IMR-90 (cell line): ENCODE results near the gene CLDN10. TPM values are rescaled to one million over a fixed set of nuclear protein-coding genes. Genes with fewer than 3 reads are reported as not detected.
A peak's percentile ranks its signal among the peaks of the same experiment; 100 is the strongest.

Experiments used
- ATAC-seq: fragments of 200-7000 bp; cut with Tn5 transposase; 2 replicates; pipeline ENCODE4 v1.9.1; 2020; ENCODE audit warnings: low read depth, mild to moderate bottlenecking, moderate library complexity
- BruUV-seq: library from RNA; stranded (reverse); fragments of 400-500 nt; replicated peaks from 2 replicates; lab custom pipeline; 2021; lab: Mats Ljungman, UMichigan
- CTCF ChIA-PET: fragments of 300-600 bp; formaldehyde crosslinking; extraction: SDS; loops from one replicate; lab custom pipeline; 2021; ENCODE audit warnings: antibody characterized with exemption; lab: Yijun Ruan, JAX
- POLR2A ChIA-PET: fragments of 300-600 bp; sonication (Branson Sonifier 250); formaldehyde crosslinking; loops from one replicate; lab custom pipeline; 2022; ENCODE audit warnings: antibody characterized with exemption; ENCODE audit not compliant: unreplicated experiment; lab: Charles Lee
- DNase-seq: peaks from one replicate; pipeline ENCODE4 v3.0.0; 2013
- H2AFZ ChIP-seq: replicated peaks from 2 replicates; pipeline ENCODE3; 2013; ENCODE audit warnings: low read length, mild to moderate bottlenecking; ENCODE audit not compliant: poor library complexity
- H2AK5ac ChIP-seq: 2 replicates; pipeline ENCODE4 v1.6.1; 2013; ENCODE audit warnings: low read depth, low read length, inconsistent platforms
- H2AK9ac ChIP-seq: replicated peaks from 2 replicates; pipeline ENCODE3; 2013; ENCODE audit warnings: mild to moderate bottlenecking, low read depth, low read length, moderate library complexity; ENCODE audit not compliant: poor library complexity
- H2BK120ac ChIP-seq: 2 replicates; pipeline ENCODE4 v1.6.1; 2013; ENCODE audit warnings: low read depth, low read length, inconsistent platforms
- H2BK15ac ChIP-seq: 3 replicates; pipeline ENCODE4 v1.6.1; 2013; ENCODE audit warnings: low read depth, low read length, inconsistent platforms
- H2BK20ac ChIP-seq: 2 replicates; pipeline ENCODE4 v1.6.1; 2013; ENCODE audit warnings: low read depth, mild to moderate bottlenecking, inconsistent platforms, low read length, moderate library complexity
- H2BK5ac ChIP-seq: 2 replicates; pipeline ENCODE4 v1.6.1; 2013; ENCODE audit warnings: mild to moderate bottlenecking, low read depth, low read length, inconsistent platforms; ENCODE audit not compliant: poor library complexity, severe bottlenecking
- H3K14ac ChIP-seq: replicated peaks from 2 replicates; pipeline ENCODE4 v1.6.1; 2013; ENCODE audit warnings: low read depth, low read length, inconsistent platforms
- H3K18ac ChIP-seq: 2 replicates; pipeline ENCODE4 v1.6.1; 2013; ENCODE audit warnings: low read depth, low read length, control low read depth
- H3K23ac ChIP-seq: 2 replicates; pipeline ENCODE4 v1.6.1; 2013; ENCODE audit warnings: low read depth, low read length, inconsistent platforms
- H3K27ac ChIP-seq: 2 replicates; pipeline ENCODE4 v1.5.1; 2013; ENCODE audit warnings: mild to moderate bottlenecking, control low read depth, low read length; ENCODE audit not compliant: insufficient read depth
- H3K27me3 ChIP-seq: 2 replicates; pipeline ENCODE4 v1.6.1; 2013; ENCODE audit warnings: low read length; ENCODE audit not compliant: control insufficient read depth, insufficient read depth
- H3K36me3 ChIP-seq: 2 replicates; pipeline ENCODE4 v1.6.1; 2013; ENCODE audit warnings: low read length, mixed read lengths; ENCODE audit not compliant: control insufficient read depth, insufficient read depth
- H3K4ac ChIP-seq: 2 replicates; pipeline ENCODE4 v1.6.1; 2013; ENCODE audit warnings: low read depth, low read length, inconsistent platforms
- H3K4me1 ChIP-seq: 2 replicates; pipeline ENCODE4 v1.6.1; 2013; ENCODE audit warnings: low read length, mixed read lengths; ENCODE audit not compliant: control insufficient read depth, insufficient read depth
- H3K4me2 ChIP-seq: 2 replicates; pipeline ENCODE4 v1.6.1; 2013; ENCODE audit warnings: low read depth, mild to moderate bottlenecking, control low read depth, low read length, moderate library complexity
- H3K4me3 ChIP-seq: 2 replicates; pipeline ENCODE4 v1.5.1; 2013; ENCODE audit warnings: low read depth, mild to moderate bottlenecking, control low read depth, low read length, moderate library complexity; ENCODE audit not compliant: insufficient read depth
- H3K56ac ChIP-seq: 2 replicates; pipeline ENCODE4 v1.6.1; 2013; ENCODE audit warnings: low read length, inconsistent platforms; ENCODE audit not compliant: insufficient read depth; ENCODE audit errors: extremely low read depth
- H3K79me1 ChIP-seq, 2 experiments: 2 replicates each; pipeline ENCODE4 v1.6.1; 2013; ENCODE audit warnings: low read length in 2 of 2, inconsistent platforms in 1 of 2, low read depth in 1 of 2
- H3K9ac ChIP-seq: 2 replicates; pipeline ENCODE4 v1.6.1; 2013; ENCODE audit warnings: low read depth, low read length, control low read depth
- H3K9me1 ChIP-seq: 2 replicates; pipeline ENCODE4 v1.6.1; 2013; ENCODE audit warnings: low read length, inconsistent platforms; ENCODE audit not compliant: insufficient read depth
- H3K9me3 ChIP-seq: 2 replicates; pipeline ENCODE4 v1.6.1; 2013; ENCODE audit warnings: low read length; ENCODE audit not compliant: control insufficient read depth, insufficient read depth
- H4K20me1 ChIP-seq: 2 replicates; pipeline ENCODE4 v1.6.1; 2013; ENCODE audit warnings: low read length, inconsistent platforms; ENCODE audit not compliant: insufficient read depth
- H4K5ac ChIP-seq: 2 replicates; pipeline ENCODE4 v1.6.1; 2013; ENCODE audit warnings: mild to moderate bottlenecking, low read depth, low read length, control low read depth
- H4K8ac ChIP-seq, 2 experiments: 2 replicates each; pipeline ENCODE4 v1.6.1; 2013; ENCODE audit warnings: low read depth in 2 of 2, low read length in 2 of 2, control low read depth in 1 of 2, inconsistent platforms in 1 of 2
- H4K91ac ChIP-seq: 2 replicates; pipeline ENCODE4 v1.6.1; 2013; ENCODE audit warnings: low read depth, low read length, inconsistent platforms; ENCODE audit not compliant: insufficient read depth
- BHLHE40 ChIP-seq: fragments of 150-350 bp; IDR thresholded peaks from 2 replicates; pipeline ENCODE4 v1.6.1; 2016; ENCODE audit warnings: mild to moderate bottlenecking, low read depth, low read length
- CEBPB ChIP-seq: IDR thresholded peaks from 2 replicates; pipeline ENCODE4 v1.6.1; 2012; ENCODE audit warnings: low read depth, low read length, improper control_type of control experiment
- CHD1 ChIP-seq: IDR thresholded peaks from 2 replicates; pipeline ENCODE4 v1.6.1; 2012; ENCODE audit warnings: low read depth, low read length, improper control_type of control experiment
- ELK1 ChIP-seq: fragments of 150-350 bp; IDR thresholded peaks from 2 replicates; pipeline ENCODE4 v1.6.1; 2016; ENCODE audit warnings: low read depth, mild to moderate bottlenecking, low read length, moderate library complexity, borderline replicate concordance
- FOS ChIP-seq: fragments of 150-350 bp; IDR thresholded peaks from 2 replicates; pipeline ENCODE4 v1.6.1; 2016; ENCODE audit warnings: low read depth, low read length
- MAFK ChIP-seq: IDR thresholded peaks from 2 replicates; pipeline ENCODE4 v1.6.1; 2012; ENCODE audit warnings: low read depth, low read length, improper control_type of control experiment
- MAZ ChIP-seq: IDR thresholded peaks from 2 replicates; pipeline ENCODE4 v1.6.1; 2012; ENCODE audit warnings: low read depth, mild to moderate bottlenecking, low read length, improper control_type of control experiment, moderate library complexity, borderline replicate concordance
- MXI1 ChIP-seq: IDR thresholded peaks from 2 replicates; pipeline ENCODE4 v1.6.1; 2012; ENCODE audit warnings: low read depth, mild to moderate bottlenecking, low read length, moderate library complexity, borderline replicate concordance
- NFE2L2 ChIP-seq: fragments of 150-350 bp; IDR thresholded peaks from 2 replicates; pipeline ENCODE4 v1.6.1; 2016; ENCODE audit warnings: low read depth, mild to moderate bottlenecking, low read length
- POLR2A ChIP-seq: IDR thresholded peaks from 2 replicates; pipeline ENCODE4 v1.6.1; 2012; ENCODE audit warnings: mild to moderate bottlenecking, low read depth, low read length
- RAD21 ChIP-seq: IDR thresholded peaks from 2 replicates; pipeline ENCODE4 v1.6.1; 2012; ENCODE audit warnings: low read length, improper control_type of control experiment
- RCOR1 ChIP-seq: IDR thresholded peaks from 2 replicates; pipeline ENCODE4 v1.6.1; 2012; ENCODE audit warnings: mild to moderate bottlenecking, low read length, improper control_type of control experiment; ENCODE audit not compliant: insufficient replicate concordance
- RFX5 ChIP-seq: IDR thresholded peaks from 2 replicates; pipeline ENCODE4 v1.8.0; 2012; ENCODE audit warnings: low read depth, mild to moderate bottlenecking, low read length, moderate library complexity
- SMC3 ChIP-seq: fragments of 150-350 bp; IDR thresholded peaks from 2 replicates; pipeline ENCODE4 v1.6.1; 2016; ENCODE audit warnings: low read depth, mild to moderate bottlenecking, antibody characterized with exemption, low read length, moderate library complexity
- WGBS, 2 experiments: methylation state at CpG; one replicate each; pipeline versions ENCODE4 v1.1.5 to v1.1.7; 2013; ENCODE audit warnings: missing lambda C conversion rate in 2 of 2; ENCODE audit not compliant: insufficient read length in 1 of 2; ENCODE audit errors: extremely low coverage in 2 of 2; 5-methylcytosine and 5-hydroxymethylcytosine counted together
- dilution Hi-C: fragments of 300-500 bp; cut with HindIII; formaldehyde crosslinking; loops from one replicate; pipeline ENCODE4 v1.14.3; 2018; ENCODE audit warnings: low sequenced_read_pairs; ENCODE audit not compliant: unreplicated experiment
- in situ Hi-C: fragments of 300-500 bp; cut with MboI; formaldehyde crosslinking; loops from 3 replicates; pipeline ENCODE4 v1.14.3; 2019; ENCODE audit warnings: low sequenced_read_pairs, inconsistent platforms, mixed read lengths
- intact Hi-C: fragments of 100-400 bp; cut with micrococcal nuclease; formaldehyde crosslinking; loops from 2 replicates; pipeline ENCODE4 v1.10.0; 2022
- polyA plus RNA-seq, 3 experiments: library from polyadenylated mRNA; depleted of rRNA; stranded (reverse); fragments of >200 nt; gene quantifications; 2 replicates each; pipeline ENCODE4 v1.2.3, GENCODE V29; 2012; ENCODE audit warnings: low replicate concordance in 1 of 3
- total RNA-seq: library from RNA; depleted of rRNA; stranded (reverse); fragments of >200 nt; gene quantifications from 2 replicates; pipeline ENCODE4 v1.2.3, GENCODE V29; 2012
- TF ChIP-seq, protein P1 (sequence below): conservative IDR thresholded peaks from 2 replicates; pipeline ENCODE4 v1.5.1; 2012; ENCODE audit warnings: mild to moderate bottlenecking, low read depth, low read length, improper control_type of control experiment

CLDN10 gene
- total and polyA plus RNA-seq, 2 of the 4 experiments (the other 2 are of a cell fraction) = not detected

DNA sequence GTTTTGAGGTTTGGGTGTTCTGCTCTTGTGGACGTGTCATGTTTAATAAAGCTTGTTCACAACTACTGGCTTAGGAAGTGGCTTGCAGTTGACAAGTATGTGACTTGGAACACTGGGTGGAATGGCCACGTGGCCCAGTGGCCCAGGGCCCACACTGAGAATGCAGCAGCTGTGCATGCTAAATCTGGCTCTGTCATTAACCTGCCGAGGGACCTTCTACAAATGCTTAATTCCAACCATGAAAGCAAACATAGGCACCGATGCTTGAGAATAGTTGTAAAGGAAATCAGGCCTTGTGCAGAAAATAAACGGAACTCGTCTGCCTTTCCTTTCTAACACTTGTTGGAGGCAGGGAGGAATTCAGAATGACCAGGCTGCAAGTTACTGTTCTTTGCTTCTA, 11.6 kb upstream of the CLDN10 start:
- Histone ChIP-seq H2BK15ac (no peak overlapping the region), H2AFZ (peak overlapping the region; percentile 52), H3K4me1 (no peaks in the 10 kb centered on the region), H3K9ac (no peak overlapping the region), H3K9me1 (no peaks in the 10 kb centered on the region), H2AK9ac (no peak overlapping the region), H2BK20ac (no peak overlapping the region), H3K79me1 (no peaks in the 10 kb centered on the region), H3K27ac (no peak overlapping the region), H4K20me1 (no peaks in the 10 kb centered on the region), H3K27me3 (peaks cover 17% of the 10 kb centered on the region), H3K9me3 (no peaks in the 10 kb centered on the region), H3K56ac (no peak overlapping the region), H3K14ac (no peak overlapping the region), H3K4me2 (no peak overlapping the region), H2BK5ac (no peak overlapping the region), H4K5ac (no peak overlapping the region), H3K18ac (no peak overlapping the region), H3K23ac (no peak overlapping the region), H3K36me3 (no peaks in the 10 kb centered on the region), H3K4me3 (no peak overlapping the region), H2AK5ac (no peak overlapping the region), H2BK120ac (no peak overlapping the region), H3K4ac (no peak overlapping the region), H4K91ac (no peak overlapping the region), H4K8ac (no peak overlapping the region)
- in situ Hi-C loops = no loop called here
- DNase-seq (no peak), ATAC-seq (no peak)
- intact Hi-C loops = no loop called here
- CTCF ChIA-PET = interaction anchor here (1.4 kb wide), 1 partner anchor 22 kb away, joined by 4 read pairs; no protein-coding TSS in a partner anchor
- dilution Hi-C loops = no loop called here
- POLR2A ChIA-PET = no interaction called here
- no CpG with 5 or more reads among the region's 6 CpGs for WGBS, 2 experiments
- no TSS peak for BruUV-seq
- TF ChIP-seq CEBPB (no peak), BHLHE40 (no peak), POLR2A (no peak), RFX5 (no peak), CHD1 (no peak), MAFK (no peak), MAZ (no peak), MXI1 (no peak), ELK1 (no peak), RCOR1 (no peak), FOS (no peak), RAD21 (no peak), SMC3 (no peak), NFE2L2 (no peak)
- TF ChIP-seq, protein P1, sequence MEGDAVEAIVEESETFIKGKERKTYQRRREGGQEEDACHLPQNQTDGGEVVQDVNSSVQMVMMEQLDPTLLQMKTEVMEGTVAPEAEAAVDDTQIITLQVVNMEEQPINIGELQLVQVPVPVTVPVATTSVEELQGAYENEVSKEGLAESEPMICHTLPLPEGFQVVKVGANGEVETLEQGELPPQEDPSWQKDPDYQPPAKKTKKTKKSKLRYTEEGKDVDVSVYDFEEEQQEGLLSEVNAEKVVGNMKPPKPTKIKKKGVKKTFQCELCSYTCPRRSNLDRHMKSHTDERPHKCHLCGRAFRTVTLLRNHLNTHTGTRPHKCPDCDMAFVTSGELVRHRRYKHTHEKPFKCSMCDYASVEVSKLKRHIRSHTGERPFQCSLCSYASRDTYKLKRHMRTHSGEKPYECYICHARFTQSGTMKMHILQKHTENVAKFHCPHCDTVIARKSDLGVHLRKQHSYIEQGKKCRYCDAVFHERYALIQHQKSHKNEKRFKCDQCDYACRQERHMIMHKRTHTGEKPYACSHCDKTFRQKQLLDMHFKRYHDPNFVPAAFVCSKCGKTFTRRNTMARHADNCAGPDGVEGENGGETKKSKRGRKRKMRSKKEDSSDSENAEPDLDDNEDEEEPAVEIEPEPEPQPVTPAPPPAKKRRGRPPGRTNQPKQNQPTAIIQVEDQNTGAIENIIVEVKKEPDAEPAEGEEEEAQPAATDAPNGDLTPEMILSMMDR = no peak
